H1 (cell line): ENCODE results near the gene CAMTA1. TPM values are rescaled to one million over a fixed set of nuclear protein-coding genes. Genes with fewer than 3 reads are reported as not detected.

ENCODE experiments used
- CTCF ChIA-PET: fragments of 300-600 bp; sonication (Branson Sonifier 250); formaldehyde crosslinking; loops from one replicate; lab custom pipeline; 2021; ENCODE audit not compliant: partially characterized antibody; lab: Charles Lee
- POLR2A ChIA-PET: fragments of 300-600 bp; sonication (Branson Sonifier 250); formaldehyde crosslinking; loops from one replicate; lab custom pipeline; 2021; ENCODE audit warnings: inconsistent platforms; ENCODE audit not compliant: partially characterized antibody; lab: Charles Lee
- DNase-seq, 2 experiments: peaks; one replicate each; pipeline versions ENCODE4 v3.0.0 to v3.0.0-alpha.2; 2010 to 2022; ENCODE audit warnings: low spot score in 2 of 2, low read depth in 1 of 2, mixed read lengths in 1 of 2
- FAIRE-seq: peaks from 2 replicates; lab custom pipeline; 2011; peaks lifted over from hg19 to GRCh38; lab: Jason Lieb, UNC
- H2AFZ ChIP-seq: 2 replicates; pipeline ENCODE4 v1.8.1; 2012; ENCODE audit warnings: low read length, inconsistent platforms
- H2AK5ac ChIP-seq: 2 replicates; pipeline ENCODE4 v1.6.1; 2013; ENCODE audit warnings: low read depth, low read length
- H2BK120ac ChIP-seq: replicated peaks from 2 replicates; pipeline ENCODE3; 2013; ENCODE audit warnings: low read depth, low read length, inconsistent platforms
- H2BK12ac ChIP-seq: 2 replicates; pipeline ENCODE4 v1.6.1; 2013; ENCODE audit warnings: low read depth, low read length
- H2BK15ac ChIP-seq: 2 replicates; pipeline ENCODE4 v1.6.1; 2013; ENCODE audit warnings: low read length
- H2BK20ac ChIP-seq: 2 replicates; pipeline ENCODE4 v1.6.1; 2013; ENCODE audit warnings: low read length
- H2BK5ac ChIP-seq: 2 replicates; pipeline ENCODE4 v1.6.1; 2013; ENCODE audit warnings: low read depth, low read length
- H3K14ac ChIP-seq: 2 replicates; pipeline ENCODE4 v1.6.1; 2013; ENCODE audit warnings: inconsistent platforms; ENCODE audit not compliant: insufficient read length
- H3K18ac ChIP-seq: 2 replicates; pipeline ENCODE4 v1.6.1; 2013; ENCODE audit warnings: low read length; ENCODE audit errors: extremely low read depth
- H3K23ac ChIP-seq: 2 replicates; pipeline ENCODE4 v1.6.1; 2013; ENCODE audit warnings: inconsistent platforms; ENCODE audit not compliant: insufficient read length
- H3K23me2 ChIP-seq: 2 replicates; pipeline ENCODE4 v1.6.1; 2013; ENCODE audit warnings: low read depth, low read length
- H3K27ac ChIP-seq: 2 replicates; pipeline ENCODE4 v1.6.1; 2011; ENCODE audit warnings: low read depth, low read length, inconsistent platforms
- H3K27me3 ChIP-seq, 4 experiments: replicated peaks in 1 of 4; 1 replicate in 1 of 4; 2 replicates in 3 of 4; pipeline versions ENCODE4 v1.6.1 to v1.8.1; 2011 to 2013; ENCODE audit warnings: low read length in 3 of 4, mild to moderate bottlenecking in 3 of 4, inconsistent platforms in 2 of 4, mixed read lengths in 2 of 4, moderate library complexity in 1 of 4; ENCODE audit not compliant: control insufficient read depth in 3 of 4, insufficient read depth in 3 of 4; ENCODE audit errors: extremely low read depth in 1 of 4
- H3K36me3 ChIP-seq, 4 experiments: 2 replicates each; pipeline versions ENCODE4 v1.6.1 to v1.8.1; 2011 to 2013; ENCODE audit warnings: mild to moderate bottlenecking in 4 of 4, low read length in 3 of 4, moderate library complexity in 2 of 4, control low read depth in 1 of 4, inconsistent platforms in 1 of 4; ENCODE audit not compliant: insufficient read depth in 4 of 4, control insufficient read depth in 2 of 4
- H3K4ac ChIP-seq: replicated peaks from 2 replicates; pipeline ENCODE3; 2013; ENCODE audit warnings: low read length, low read depth, mixed read lengths, inconsistent platforms; ENCODE audit not compliant: insufficient read length
- H3K4me1 ChIP-seq, 4 experiments: replicated peaks in 1 of 4; 1 replicate in 1 of 4; 2 replicates in 3 of 4; pipeline versions ENCODE4 v1.6.1 to v1.8.1; 2011 to 2013; ENCODE audit warnings: low read length in 3 of 4, inconsistent platforms in 2 of 4, mixed read lengths in 1 of 4; ENCODE audit not compliant: insufficient read depth in 4 of 4, control insufficient read depth in 3 of 4
- H3K4me2 ChIP-seq, 2 experiments: 2 replicates each; pipeline versions ENCODE4 v1.6.1 to v1.8.1; 2011 to 2013; ENCODE audit warnings: low read depth in 2 of 2, low read length in 2 of 2, control low read depth in 1 of 2, inconsistent platforms in 1 of 2, mild to moderate bottlenecking in 1 of 2; ENCODE audit not compliant: insufficient read depth in 1 of 2
- H3K4me3 ChIP-seq, 4 experiments: fragments of 200-600, 300-600 bp in 1 of 4; sonication (generic), shearing (Covaris generic), sonication (Bioruptor Twin) in 1 of 4; 2 replicates each; pipeline versions ENCODE4 v1.5.1 to v1.8.1; 2011 to 2016; ENCODE audit warnings: low read length in 4 of 4, low read depth in 3 of 4, control low read depth in 2 of 4, inconsistent platforms in 2 of 4, mild to moderate bottlenecking in 2 of 4, mixed read lengths in 1 of 4, moderate library complexity in 1 of 4; ENCODE audit not compliant: insufficient read depth in 2 of 4; ENCODE audit errors: extremely low read depth in 1 of 4
- H3K56ac ChIP-seq: replicated peaks from 2 replicates; pipeline ENCODE3; 2013; ENCODE audit warnings: low read depth, mild to moderate bottlenecking, mixed read lengths, low read length, inconsistent platforms; ENCODE audit not compliant: insufficient read length
- H3K79me1 ChIP-seq: 2 replicates; pipeline ENCODE4 v1.6.1; 2013; ENCODE audit warnings: low read depth, low read length, control low read depth
- H3K79me2 ChIP-seq, 2 experiments: 2 replicates each; pipeline versions ENCODE4 v1.6.1 to v1.8.1; 2012 to 2013; ENCODE audit warnings: low read length in 2 of 2, mild to moderate bottlenecking in 2 of 2, inconsistent platforms in 1 of 2; ENCODE audit not compliant: insufficient read depth in 2 of 2, control insufficient read depth in 1 of 2
- H3K9ac ChIP-seq, 4 experiments: replicated peaks in 1 of 4; 1 replicate in 1 of 4; 2 replicates in 3 of 4; pipeline versions ENCODE4 v1.6.1 to v1.8.1; 2011 to 2013; ENCODE audit warnings: low read depth in 3 of 4, low read length in 3 of 4, control low read depth in 2 of 4, mild to moderate bottlenecking in 2 of 4, moderate library complexity in 2 of 4, inconsistent platforms in 1 of 4; ENCODE audit errors: extremely low read depth in 1 of 4
- H3K9me3 ChIP-seq, 2 experiments: 2 replicates each; pipeline versions ENCODE4 v1.6.1 to v1.8.1; 2012 to 2013; ENCODE audit warnings: mild to moderate bottlenecking in 2 of 2, moderate library complexity in 2 of 2, control low read depth in 1 of 2, inconsistent platforms in 1 of 2, low read depth in 1 of 2, low read length in 1 of 2, mixed read lengths in 1 of 2; ENCODE audit not compliant: insufficient read depth in 2 of 2
- H4K20me1 ChIP-seq, 2 experiments: replicated peaks in 1 of 2; 2 replicates each; pipeline versions ENCODE3 to v1.8.1; 2011 to 2013; ENCODE audit warnings: inconsistent platforms in 2 of 2, low read length in 2 of 2, mild to moderate bottlenecking in 1 of 2; ENCODE audit not compliant: insufficient read depth in 2 of 2, control insufficient read depth in 1 of 2
- H4K5ac ChIP-seq: 2 replicates; pipeline ENCODE4 v1.6.1; 2013; ENCODE audit warnings: low read length, low read depth, mixed read lengths, inconsistent platforms; ENCODE audit not compliant: insufficient read length
- H4K8ac ChIP-seq: 2 replicates; pipeline ENCODE4 v1.8.0; 2013; ENCODE audit warnings: mild to moderate bottlenecking, moderate library complexity, low read length, inconsistent platforms; ENCODE audit not compliant: insufficient read depth; ENCODE audit errors: extremely low read depth
- H4K91ac ChIP-seq: replicated peaks from 2 replicates; pipeline ENCODE3; 2013; ENCODE audit warnings: low read length, mixed read lengths, inconsistent platforms; ENCODE audit not compliant: insufficient read length
- ASH2L ChIP-seq: fragments of 200-600, 300-600 bp; sonication (generic); IDR thresholded peaks from one replicate; pipeline ENCODE4 v1.7.1; 2017; ENCODE audit warnings: low read length
- BRCA1 ChIP-seq: IDR thresholded peaks from 2 replicates; pipeline ENCODE4 v1.6.1; 2012; ENCODE audit warnings: low read depth, low read length, improper control_type of control experiment
- HDAC2 ChIP-seq, 2 experiments: fragments of 300-600 bp in 1 of 2; sonication (generic) in 1 of 2; IDR thresholded peaks; 2 replicates each; pipeline ENCODE4 v1.6.1; 2011 to 2012; ENCODE audit warnings: low read depth in 2 of 2, low read length in 2 of 2, mild to moderate bottlenecking in 2 of 2, moderate library complexity in 2 of 2, borderline replicate concordance in 1 of 2, inconsistent platforms in 1 of 2
- JUND ChIP-seq: IDR thresholded peaks from 2 replicates; pipeline ENCODE4 v1.6.1; 2011; ENCODE audit warnings: mild to moderate bottlenecking, improper control_type of control experiment, low read length
- KDM5A ChIP-seq: fragments of 200-600 bp; IDR thresholded peaks from 2 replicates; pipeline ENCODE4 v1.7.1; 2012; ENCODE audit warnings: mild to moderate bottlenecking, low read length, inconsistent platforms, mixed read lengths
- MAX ChIP-seq: IDR thresholded peaks from 2 replicates; pipeline ENCODE4 v1.6.1; 2012; ENCODE audit warnings: inconsistent platforms
- NANOG ChIP-seq: IDR thresholded peaks from 2 replicates; pipeline ENCODE4 v1.6.1; 2011; ENCODE audit warnings: low read length, low read depth, mild to moderate bottlenecking, inconsistent platforms; ENCODE audit not compliant: insufficient read depth, poor library complexity, severe bottlenecking
- TAF1 ChIP-seq: IDR thresholded peaks from 2 replicates; pipeline ENCODE4 v1.6.1; 2011; ENCODE audit warnings: mild to moderate bottlenecking, low read depth, low read length
- WGBS, 2 experiments: shearing (Covaris generic) in 1 of 2; methylation state at CpG; one replicate each; pipeline versions ENCODE4 v1.1.6 to v1.1.7; 2013 to 2015; ENCODE audit warnings: low lambda C conversion rate in 2 of 2, mixed read lengths in 2 of 2, inconsistent platforms in 1 of 2, low coverage in 1 of 2, missing lambda C conversion rate in 1 of 2; ENCODE audit not compliant: insufficient replicate concordance in 2 of 2, insufficient coverage in 1 of 2, insufficient read length in 1 of 2; ENCODE audit errors: extremely low coverage in 1 of 2, missing lambda C conversion rate in 1 of 2; 5-methylcytosine and 5-hydroxymethylcytosine counted together
- polyA plus RNA-seq, 7 experiments: library from polyadenylated mRNA; depleted of rRNA in 3 of 7; stranded (reverse) in 5 of 7; unstranded in 2 of 7; fragments of >200 nt in 5 of 7; fragments of 200-250 nt in 2 of 7; gene quantifications; 1 replicate in 5 of 7; 2 replicates in 1 of 7; 4 replicates in 1 of 7; pipeline versions ENCODE4 v1.2.1 to v1.2.3, GENCODE V29; 2011 to 2013; ENCODE audit warnings: missing spikeins in 2 of 7, mixed read lengths in 2 of 7
- total RNA-seq: library from RNA; stranded (reverse); fragmentation: NEBNext Ultra II Directional; extraction: Animal tissue kit (Norgen Biotek cat#: 25700); gene quantifications from 2 replicates; pipeline ENCODE4 v1.2.1, GENCODE V29; 2021

CAMTA1 gene
- total and polyA plus RNA-seq, 2 of the 8 experiments (the other 6 are each of a cell fraction or from before 2014, with no cell fraction given): 65.0 to 119 TPM

GRCh38 chr1:6859415-6860343 lies 74.4 kb downstream of the CAMTA1 start:
- Histone ChIP-seq H2BK20ac (no peak overlapping the region), H2BK12ac (no peak overlapping the region), H3K23me2 (no peaks in the 10 kb centered on the region), H4K20me1 (peaks cover 0 to 6% of the 10 kb centered on the region in 2 experiments), H3K36me3 (peaks cover 0 to 3% (median 0%) of the 10 kb centered on the region in 4 experiments; a peak in 3 of 8 replicates), H3K14ac (no peak overlapping the region), H2BK15ac (no peak overlapping the region), H3K4me3 (no peak overlapping the region), H3K4me1 (peaks cover 0 to 2% (median 1%) of the 10 kb centered on the region in 4 experiments; a peak in 2 of 7 replicates), H3K4me2 (no peak overlapping the region), H3K23ac (no peak overlapping the region), H2AK5ac (no peak overlapping the region), H3K79me1 (peaks cover 4% of the 10 kb centered on the region; the same call in 1 of the 2 replicates), H2AFZ (no peak overlapping the region), H3K18ac (no peak overlapping the region), H4K91ac (no peak overlapping the region), H3K9me3 (no peaks in the 10 kb centered on the region), H3K79me2 (peaks cover 0 to 47% of the 10 kb centered on the region in 2 experiments; a peak in 3 of 4 replicates), H2BK5ac (no peak overlapping the region), H3K27me3 (no peaks in the 10 kb centered on the region), H3K56ac (no peak overlapping the region), H3K4ac (no peak overlapping the region), H2BK120ac (no peak overlapping the region), H4K8ac (no peak overlapping the region), H4K5ac (no peak overlapping the region), H3K9ac (no peak overlapping the region), H3K27ac (no peak overlapping the region)
- DNase-seq: no peak
- ChIA-PET CTCF (interaction anchor here (0.6 kb wide), 1 partner anchor 109 kb away, joined by 4 read pairs; no protein-coding TSS in a partner anchor), POLR2A (interaction anchor here (1.0 kb wide), 1 partner anchor 17 kb away, joined by 3 read pairs; no protein-coding TSS in a partner anchor)
- no peak for FAIRE-seq
- 90% methylated on average over 7 of the region's 7 CpGs; no CpG with 5 or more reads in 1 of the 2 experiments for WGBS, 2 experiments
- TF ChIP-seq MAX: no peak
- no peak for TF ChIP-seq NANOG
- TF ChIP-seq HDAC2 (IDR thresholded peaks at IDR 0.05; ENCODE audit: borderline replicate concordance in 1 of 2, low read depth in 2 of 2, low read length in 2 of 2): no peak
- no peak for TF ChIP-seq KDM5A
- no peak for TF ChIP-seq ASH2L
- no peak for TF ChIP-seq TAF1
- no peak for TF ChIP-seq BRCA1
- TF ChIP-seq JUND: peak; percentile 86
